Measurements from ENCODE around the gene OCSTAMP. TPM values are rescaled to one million over a fixed set of nuclear protein-coding genes. Genes with fewer than 3 reads are reported as not detected.

The OCSTAMP gene
- total RNA-seq, 2 experiments from 2014 or later, result not detected

DNA sequence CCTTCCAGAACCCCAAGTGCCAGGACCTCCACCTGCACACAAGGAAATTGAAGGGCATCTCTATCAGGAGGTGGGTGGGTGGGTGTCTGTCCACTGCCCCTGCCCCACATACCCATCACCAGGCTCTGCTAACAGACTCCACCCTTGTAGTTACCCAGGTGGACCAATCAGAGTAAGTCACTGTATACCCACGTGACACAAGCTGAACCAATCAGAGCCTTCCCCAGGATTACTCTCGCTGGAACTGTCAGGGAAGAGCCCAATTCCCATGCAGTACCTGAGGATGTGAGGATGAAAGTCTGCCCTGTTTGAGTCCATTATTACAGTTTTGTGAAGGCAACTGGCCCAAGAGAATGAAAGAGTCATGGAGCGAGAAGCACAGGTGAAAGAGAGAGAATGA, 4.2 kb downstream of the OCSTAMP start:
- Mint-ChIP-seq H3K9me3 (no peaks in the 10 kb centered on the region), H3K27me3 (peaks cover 11% of the 10 kb centered on the region), H3K36me3 (ENCODE audit: low read depth) (no peaks in the 10 kb centered on the region), H3K4me3 (no peak overlapping the region), H3K27ac (no peak overlapping the region), H3K4me1 (ENCODE audit: low read depth) (no peaks in the 10 kb centered on the region)
- intact Hi-C loops (cut with DNase I, micrococcal nuclease), result no loop called here
- Histone ChIP-seq H3K4me1 (ENCODE audit: insufficient read depth, low read length) (peaks cover 16% of the 10 kb centered on the region), H3K27ac (ENCODE audit: low read depth in 1 of 2, low read length in 2 of 2) (no peak overlapping the region), H3K4me3 (ENCODE audit: low read length) (no peak overlapping the region), H3K36me3 (ENCODE audit: insufficient read depth, low read length) (no peaks in the 10 kb centered on the region), H3K9me3 (ENCODE audit: control insufficient read depth in 1 of 2, insufficient read depth in 1 of 2, low read length in 2 of 2) (peaks cover 0 to 3% of the 10 kb centered on the region in 2 experiments), H3K27me3 (ENCODE audit: control insufficient read depth in 1 of 2, insufficient read depth in 2 of 2, low read length in 2 of 2) (peaks cover 0 to 6% of the 10 kb centered on the region in 2 experiments)
- POLR2A ChIA-PET, result no interaction called here
- no peak for ATAC-seq (ENCODE audit: poor library complexity)
- DNase-seq, result no peak
- CTCF ChIA-PET, result no interaction called here
- TF ChIP-seq, protein P1, sequence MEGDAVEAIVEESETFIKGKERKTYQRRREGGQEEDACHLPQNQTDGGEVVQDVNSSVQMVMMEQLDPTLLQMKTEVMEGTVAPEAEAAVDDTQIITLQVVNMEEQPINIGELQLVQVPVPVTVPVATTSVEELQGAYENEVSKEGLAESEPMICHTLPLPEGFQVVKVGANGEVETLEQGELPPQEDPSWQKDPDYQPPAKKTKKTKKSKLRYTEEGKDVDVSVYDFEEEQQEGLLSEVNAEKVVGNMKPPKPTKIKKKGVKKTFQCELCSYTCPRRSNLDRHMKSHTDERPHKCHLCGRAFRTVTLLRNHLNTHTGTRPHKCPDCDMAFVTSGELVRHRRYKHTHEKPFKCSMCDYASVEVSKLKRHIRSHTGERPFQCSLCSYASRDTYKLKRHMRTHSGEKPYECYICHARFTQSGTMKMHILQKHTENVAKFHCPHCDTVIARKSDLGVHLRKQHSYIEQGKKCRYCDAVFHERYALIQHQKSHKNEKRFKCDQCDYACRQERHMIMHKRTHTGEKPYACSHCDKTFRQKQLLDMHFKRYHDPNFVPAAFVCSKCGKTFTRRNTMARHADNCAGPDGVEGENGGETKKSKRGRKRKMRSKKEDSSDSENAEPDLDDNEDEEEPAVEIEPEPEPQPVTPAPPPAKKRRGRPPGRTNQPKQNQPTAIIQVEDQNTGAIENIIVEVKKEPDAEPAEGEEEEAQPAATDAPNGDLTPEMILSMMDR (IDR thresholded peaks at IDR 0.05), result no peak

DNA sequence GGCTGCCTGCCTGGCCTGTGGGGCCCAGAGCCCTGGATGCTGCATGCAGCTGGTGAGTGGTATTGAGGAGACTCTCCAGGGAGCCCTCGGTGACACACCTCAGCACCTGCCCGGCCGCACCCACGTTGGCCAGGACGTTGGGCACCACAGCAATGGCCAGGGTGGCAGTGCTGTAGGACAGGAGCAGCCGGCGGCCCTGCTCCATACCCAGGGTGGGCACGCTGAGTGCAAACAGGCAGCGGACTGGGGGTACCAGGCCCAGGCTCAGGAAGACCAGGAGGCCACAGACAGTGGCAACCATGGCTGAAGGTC, 4.7 kb downstream of the OCSTAMP start:
- no peak for ATAC-seq (ENCODE audit: poor library complexity)
- no peaks in the 10 kb centered on the region for H3K36me3 Mint-ChIP-seq (ENCODE audit: low read depth)
- intact Hi-C loops (cut with DNase I, micrococcal nuclease), result no loop called here
- H3K27ac Mint-ChIP-seq, result no peak overlapping the region
- TF ChIP-seq, protein P1 (IDR thresholded peaks at IDR 0.05), result no peak
- no peaks in the 10 kb centered on the region for H3K36me3 ChIP-seq (ENCODE audit: insufficient read depth, low read length)
- peaks cover 11% of the 10 kb centered on the region for H3K27me3 Mint-ChIP-seq
- no peaks in the 10 kb centered on the region for H3K4me1 Mint-ChIP-seq (ENCODE audit: low read depth)
- H3K9me3 Mint-ChIP-seq, result no peaks in the 10 kb centered on the region
- no peak overlapping the region for H3K27ac ChIP-seq (ENCODE audit: low read depth in 1 of 2, low read length in 2 of 2)
- H3K4me1 ChIP-seq (ENCODE audit: insufficient read depth, low read length), result peaks cover 16% of the 10 kb centered on the region
- no peak overlapping the region for H3K4me3 ChIP-seq (ENCODE audit: low read length)
- POLR2A ChIA-PET, result no interaction called here
- H3K27me3 ChIP-seq (ENCODE audit: control insufficient read depth in 1 of 2, insufficient read depth in 2 of 2, low read length in 2 of 2), result peaks cover 0 to 6% of the 10 kb centered on the region in 2 experiments
- CTCF ChIA-PET, result no interaction called here
- no peak overlapping the region for H3K4me3 Mint-ChIP-seq
- H3K9me3 ChIP-seq (ENCODE audit: control insufficient read depth in 1 of 2, insufficient read depth in 1 of 2, low read length in 2 of 2), result peaks cover 0 to 3% of the 10 kb centered on the region in 2 experiments
- no peak for DNase-seq

DNA sequence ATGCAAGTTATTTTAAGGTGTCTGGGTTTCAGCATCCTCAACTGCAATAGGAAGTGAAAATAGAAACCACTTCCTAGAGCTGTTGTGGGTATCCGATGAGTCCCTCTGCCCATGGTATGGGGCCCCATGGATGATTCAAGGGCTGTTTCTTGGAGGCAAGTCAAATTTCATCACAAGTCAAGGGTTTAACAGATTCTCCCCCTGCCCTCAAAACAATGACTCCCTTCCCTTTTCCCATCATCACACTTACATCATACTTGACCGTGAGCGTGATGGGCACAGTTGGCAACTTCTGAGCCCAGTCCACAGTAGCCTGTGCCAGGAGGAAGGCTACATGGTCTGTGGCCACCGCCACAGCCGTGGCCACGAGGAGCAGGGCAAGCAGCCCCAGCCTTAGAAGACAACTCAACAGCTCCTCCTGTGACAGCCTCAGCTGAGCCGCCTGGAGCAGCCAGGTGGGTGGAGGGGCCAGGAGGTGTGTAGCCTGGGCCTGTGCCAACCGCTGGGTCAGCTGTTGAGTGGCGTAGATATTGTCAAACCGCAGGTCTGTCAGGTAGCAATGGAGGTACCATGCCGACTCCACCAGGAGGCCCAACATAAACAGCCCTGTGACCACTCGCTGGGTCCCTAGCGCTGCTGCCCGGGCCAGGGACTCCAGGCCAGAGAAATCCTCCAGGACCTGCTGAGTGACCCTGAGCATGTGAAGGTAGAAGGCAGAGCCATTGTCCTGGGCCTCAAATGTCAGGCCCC, 5.2 kb downstream of the OCSTAMP start:
- peaks cover 0 to 3% of the 10 kb centered on the region in 2 experiments for H3K9me3 ChIP-seq (ENCODE audit: control insufficient read depth in 1 of 2, insufficient read depth in 1 of 2, low read length in 2 of 2)
- no peak overlapping the region for H3K27ac ChIP-seq (ENCODE audit: low read depth in 1 of 2, low read length in 2 of 2)
- Mint-ChIP-seq H3K36me3 (ENCODE audit: low read depth) (no peaks in the 10 kb centered on the region), H3K27ac (no peak overlapping the region), H3K4me1 (ENCODE audit: low read depth) (no peaks in the 10 kb centered on the region), H3K27me3 (peaks cover 11% of the 10 kb centered on the region), H3K9me3 (no peaks in the 10 kb centered on the region), H3K4me3 (no peak overlapping the region)
- ATAC-seq (ENCODE audit: poor library complexity) (peak; percentile 46), DNase-seq (peak in 3 of 14 experiments; percentile 46 to 66 (median 60))
- H3K36me3 ChIP-seq (ENCODE audit: insufficient read depth, low read length), result no peaks in the 10 kb centered on the region
- CTCF ChIA-PET, result no interaction called here
- peaks cover 16% of the 10 kb centered on the region for H3K4me1 ChIP-seq (ENCODE audit: insufficient read depth, low read length)
- POLR2A ChIA-PET, result no interaction called here
- intact Hi-C loops (cut with DNase I, micrococcal nuclease), result no loop called here
- TF ChIP-seq, protein P1 (IDR thresholded peaks at IDR 0.05), result no peak
- peaks cover 0 to 6% of the 10 kb centered on the region in 2 experiments for H3K27me3 ChIP-seq (ENCODE audit: control insufficient read depth in 1 of 2, insufficient read depth in 2 of 2, low read length in 2 of 2)
- no peak overlapping the region for H3K4me3 ChIP-seq (ENCODE audit: low read length)

Measured in CD4-positive, alpha-beta T cell (primary cell).